ENCODE data around the gene HINFP.
"Not testable (repeated sequence)": the region's sequence is repeated elsewhere in the genome, so short reads cannot be mapped to it uniquely, and the experiment has no call there.

The HINFP gene

GRCh38 chr11:119152604-119153003 lies 31.2 kb downstream of the HINFP start:
- TF ChIP-seq POLR2A (IDR thresholded peaks at IDR 0.05; ENCODE audit: low read depth, low read length) (no peak), TAF1 (IDR thresholded peaks at IDR 0.05; ENCODE audit: borderline replicate concordance, low read depth, low read length) (no peak), POLR2AphosphoS5 (IDR thresholded peaks at IDR 0.05; ENCODE audit: low read depth, low read length) (no peak)
- DNase-seq (ENCODE audit: insufficient read length) = no peak
- FAIRE-seq = no peak

GRCh38 chr11:119153049-119153818 lies 31.9 kb downstream of the HINFP start:
- TF ChIP-seq POLR2AphosphoS5 (IDR thresholded peaks at IDR 0.05; ENCODE audit: low read depth, low read length) (no peak), POLR2A (IDR thresholded peaks at IDR 0.05; ENCODE audit: low read depth, low read length) (no peak), TAF1 (IDR thresholded peaks at IDR 0.05; ENCODE audit: borderline replicate concordance, low read depth, low read length) (no peak)
- DNase-seq (ENCODE audit: insufficient read length) (no peak), FAIRE-seq (peak; percentile 27)

GRCh38 chr11:119154178-119154577 lies 32.8 kb downstream of the HINFP start:
- TF ChIP-seq POLR2AphosphoS5 (IDR thresholded peaks at IDR 0.05; ENCODE audit: low read depth, low read length) (no peak), POLR2A (IDR thresholded peaks at IDR 0.05; ENCODE audit: low read depth, low read length) (no peak), TAF1 (IDR thresholded peaks at IDR 0.05; ENCODE audit: borderline replicate concordance, low read depth, low read length) (no peak)
- DNase-seq (ENCODE audit: insufficient read length) (no peak), FAIRE-seq (no peak)

DNA sequence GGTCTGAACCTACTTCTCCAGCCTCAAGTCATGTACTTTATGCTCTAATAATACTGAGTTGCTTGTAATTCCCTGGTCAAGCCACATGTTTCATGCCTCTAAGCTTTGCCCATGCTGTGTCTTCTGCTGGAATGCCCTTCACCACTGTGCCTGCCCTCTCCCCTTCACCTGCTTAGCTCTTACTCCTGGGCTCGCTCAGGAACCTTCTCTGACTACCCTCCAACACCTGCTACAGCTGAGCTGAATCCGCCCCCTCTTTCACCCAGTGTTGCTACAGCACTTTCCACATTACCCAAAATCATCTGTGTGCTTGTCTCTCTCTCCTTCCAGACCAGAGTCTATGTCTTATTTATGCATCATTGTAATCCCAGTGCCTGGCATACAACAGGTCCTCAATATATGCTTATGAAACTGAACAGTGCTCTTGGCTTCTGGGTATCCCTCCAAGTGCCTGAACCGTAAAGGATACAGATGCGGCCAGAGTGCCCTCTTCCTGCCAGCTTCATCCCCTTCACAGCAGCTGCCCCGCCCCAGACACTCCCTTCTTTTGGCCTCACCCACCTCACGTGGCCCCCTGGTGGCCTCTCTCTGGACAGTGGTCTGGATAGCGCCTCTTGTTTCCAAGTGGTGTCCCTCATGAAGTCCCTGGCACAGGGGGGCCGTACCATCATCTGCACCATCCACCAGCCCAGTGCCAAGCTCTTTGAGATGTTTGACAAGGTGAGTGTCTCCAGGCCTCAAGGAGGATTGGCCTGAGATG lies 34.5 kb downstream of the HINFP start:
- no peak for DNase-seq (ENCODE audit: insufficient read length)
- TF ChIP-seq POLR2AphosphoS5 (IDR thresholded peaks at IDR 0.05; ENCODE audit: low read depth, low read length) (no peak), TAF1 (IDR thresholded peaks at IDR 0.05; ENCODE audit: borderline replicate concordance, low read depth, low read length) (no peak), POLR2A (IDR thresholded peaks at IDR 0.05; ENCODE audit: low read depth, low read length) (no peak)
- FAIRE-seq = no peak

DNA sequence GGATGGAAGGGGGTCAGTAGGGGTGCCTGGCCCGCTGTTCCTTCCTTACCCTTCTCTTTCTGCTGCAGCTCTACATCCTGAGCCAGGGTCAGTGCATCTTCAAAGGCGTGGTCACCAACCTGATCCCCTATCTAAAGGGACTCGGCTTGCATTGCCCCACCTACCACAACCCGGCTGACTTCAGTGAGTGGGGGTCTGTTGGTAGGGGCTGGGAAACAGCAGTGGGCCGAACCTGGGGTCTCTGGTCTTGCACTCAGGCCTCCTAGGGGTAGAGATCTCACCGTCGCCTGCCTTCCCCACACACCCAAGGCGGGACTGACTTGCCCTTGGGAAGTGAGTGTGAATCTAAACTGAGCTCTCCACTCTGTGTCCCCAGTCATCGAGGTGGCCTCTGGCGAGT lies 35.1 kb downstream of the HINFP start:
- TF ChIP-seq POLR2A (IDR thresholded peaks at IDR 0.05; ENCODE audit: low read depth, low read length) (no peak), POLR2AphosphoS5 (IDR thresholded peaks at IDR 0.05; ENCODE audit: low read depth, low read length) (no peak), TAF1 (IDR thresholded peaks at IDR 0.05; ENCODE audit: borderline replicate concordance, low read depth, low read length) (no peak)
- DNase-seq (ENCODE audit: insufficient read length) (no peak), FAIRE-seq (no peak)

GRCh38 chr11:119157063-119157462 lies 35.7 kb downstream of the HINFP start:
- DNase-seq (ENCODE audit: insufficient read length) = no peak
- FAIRE-seq = no peak

GRCh38 chr11:119158467-119158866 lies 37.1 kb downstream of the HINFP start:
- DNase-seq (ENCODE audit: insufficient read length) (no peak), FAIRE-seq (no peak)
- TF ChIP-seq POLR2A (IDR thresholded peaks at IDR 0.05; ENCODE audit: low read depth, low read length) (no peak), POLR2AphosphoS5 (IDR thresholded peaks at IDR 0.05; ENCODE audit: low read depth, low read length) (no peak), TAF1 (IDR thresholded peaks at IDR 0.05; ENCODE audit: borderline replicate concordance, low read depth, low read length) (no peak)

More at GRCh38 chr11:119157063-119157462, 35.7 kb downstream of the HINFP start:
- TF ChIP-seq POLR2A (IDR thresholded peaks at IDR 0.05; ENCODE audit: low read depth, low read length) (no peak), POLR2AphosphoS5 (IDR thresholded peaks at IDR 0.05; ENCODE audit: low read depth, low read length) (no peak), TAF1 (IDR thresholded peaks at IDR 0.05; ENCODE audit: borderline replicate concordance, low read depth, low read length) (no peak)

GRCh38 chr11:119160151-119160550 lies 38.8 kb downstream of the HINFP start:
- TF ChIP-seq TAF1 (IDR thresholded peaks at IDR 0.05; ENCODE audit: borderline replicate concordance, low read depth, low read length) (no peak), POLR2AphosphoS5 (IDR thresholded peaks at IDR 0.05; ENCODE audit: low read depth, low read length) (no peak), POLR2A (IDR thresholded peaks at IDR 0.05; ENCODE audit: low read depth, low read length) (no peak)
- no peak for FAIRE-seq
- no peak for DNase-seq (ENCODE audit: insufficient read length)

DNA sequence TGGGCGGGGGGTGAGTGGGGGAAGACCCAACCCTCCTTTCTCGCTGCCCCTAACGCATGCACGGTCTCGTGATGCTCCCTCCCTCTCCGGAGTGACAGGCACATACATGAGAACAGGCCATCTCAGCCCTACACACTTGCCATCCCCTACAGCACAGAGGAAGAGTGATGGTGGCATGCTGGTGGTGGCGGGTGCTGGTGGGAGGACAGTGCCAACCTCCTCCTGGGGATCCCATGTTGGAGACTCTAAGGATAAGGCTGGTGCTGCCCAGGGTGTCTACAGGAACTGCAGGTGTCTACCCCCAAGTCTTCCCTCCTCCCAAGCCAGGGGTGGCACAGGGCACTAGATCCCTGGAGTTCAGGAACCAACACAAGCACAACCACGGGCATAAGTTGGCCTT lies 40.5 kb downstream of the HINFP start:
- no peak for TF ChIP-seq POLR2AphosphoS5 (IDR thresholded peaks at IDR 0.05; ENCODE audit: low read depth, low read length)
- no peak for TF ChIP-seq POLR2A (IDR thresholded peaks at IDR 0.05; ENCODE audit: low read depth, low read length)
- no peak for TF ChIP-seq TAF1 (IDR thresholded peaks at IDR 0.05; ENCODE audit: borderline replicate concordance, low read depth, low read length)
- FAIRE-seq = no peak
- no peak for DNase-seq (ENCODE audit: insufficient read length)

DNA sequence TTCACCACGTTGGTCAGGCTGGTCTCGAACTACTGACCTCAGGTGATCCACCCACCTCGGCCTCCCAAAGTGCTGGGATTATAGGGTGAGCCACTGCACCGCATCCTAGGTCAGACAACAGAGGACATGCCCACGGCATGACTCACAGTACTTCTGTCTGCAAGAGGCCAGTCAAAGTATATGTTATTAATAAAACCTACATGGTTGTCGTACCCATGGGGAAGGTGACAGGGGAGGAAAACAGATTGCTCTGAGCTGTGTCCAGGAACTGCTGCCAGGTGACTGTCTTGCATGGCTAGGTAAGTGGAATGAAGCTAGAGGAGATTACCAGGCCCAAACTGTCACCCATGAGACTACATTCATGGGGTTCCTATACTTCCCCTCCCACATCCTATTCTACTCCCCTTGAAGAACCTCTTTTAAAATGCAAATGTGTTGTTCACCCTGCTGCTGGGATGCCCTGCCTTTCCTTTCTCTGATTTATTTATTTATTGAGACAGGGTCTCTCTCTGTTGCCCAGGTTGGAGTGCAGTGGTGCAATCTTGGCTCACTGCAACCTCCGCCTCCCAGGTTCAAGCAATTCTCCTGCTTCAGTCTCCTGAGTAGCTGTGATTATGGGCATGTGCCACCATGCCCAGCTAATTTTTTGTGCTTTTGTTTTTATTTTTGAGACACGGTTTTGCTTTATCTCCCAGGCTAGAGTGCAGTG lies 45.1 kb downstream of the HINFP start:
- TF ChIP-seq TAF1 (IDR thresholded peaks at IDR 0.05; ENCODE audit: borderline replicate concordance, low read depth, low read length) (no peak), POLR2AphosphoS5 (IDR thresholded peaks at IDR 0.05; ENCODE audit: low read depth, low read length) (no peak), POLR2A (IDR thresholded peaks at IDR 0.05; ENCODE audit: low read depth, low read length) (no peak)
- FAIRE-seq (no peak), DNase-seq (ENCODE audit: insufficient read length) (no peak)

DNA sequence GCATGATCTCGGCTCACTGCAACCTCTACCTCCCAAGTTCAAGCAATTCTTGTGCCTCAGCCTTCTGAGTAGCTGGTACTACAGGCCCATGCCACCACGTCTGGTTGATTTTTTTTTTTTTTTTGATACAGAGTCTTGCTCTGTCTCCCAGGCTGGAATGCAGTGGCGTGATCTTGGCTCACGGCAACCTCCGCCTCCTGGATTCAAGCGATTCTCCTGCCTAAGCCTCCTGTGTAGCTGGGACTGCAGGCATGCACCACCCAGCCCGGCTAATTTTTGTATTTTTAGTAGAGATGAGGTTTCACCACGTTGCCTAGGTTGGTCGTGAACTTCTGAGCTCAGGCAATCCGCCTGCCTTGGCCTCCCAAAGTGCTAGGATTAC lies 45.7 kb downstream of the HINFP start:
- not testable (repeated sequence) for DNase-seq (ENCODE audit: insufficient read length); FAIRE-seq
